ENCODE results near the gene PHKB. TPM values are rescaled to one million over a fixed set of nuclear protein-coding genes. Genes with fewer than 3 reads are reported as not detected.

The PHKB gene
- total RNA-seq, 1 experiment from 2014 or later, result 38.8 TPM

DNA sequence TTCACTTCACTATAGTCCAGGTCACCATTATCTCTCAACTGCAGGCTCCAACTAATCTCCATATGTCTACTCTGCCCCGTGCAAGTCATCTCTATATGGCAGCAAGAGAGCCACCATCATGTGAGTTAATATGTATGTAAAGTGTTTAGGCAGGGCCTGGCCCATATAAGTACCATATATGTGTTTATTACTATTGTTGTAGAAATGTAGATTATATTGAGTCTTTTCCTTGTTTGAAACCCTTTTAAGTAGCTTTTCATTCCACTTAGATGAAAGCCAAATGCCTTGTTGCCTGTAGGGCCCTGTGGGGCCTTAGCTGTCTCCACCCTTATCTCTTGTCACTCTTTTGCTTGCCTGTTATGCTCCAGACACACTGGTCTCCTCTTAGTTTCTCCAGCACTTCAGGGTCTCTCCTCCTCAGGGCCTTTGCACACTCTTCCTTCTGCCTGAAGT lies 164.0 kb downstream of the PHKB start:
- Histone ChIP-seq H3K9ac (ENCODE audit: extremely low read depth, insufficient read length, low read length) (no peak overlapping the region), H4K5ac (ENCODE audit: insufficient read length, low read depth, low read length) (no peak overlapping the region), H4K20me1 (ENCODE audit: control insufficient read depth, insufficient read depth, insufficient read length) (no peaks in the 10 kb centered on the region), H2AFZ (ENCODE audit: low read length) (no peak overlapping the region), H2BK5ac (ENCODE audit: insufficient read length, low read length) (no peak overlapping the region), H3K4me2 (ENCODE audit: insufficient read depth, insufficient read length, low read length) (no peak overlapping the region), H3K9me3 (ENCODE audit: control insufficient read depth, low read depth, low read length) (no peaks in the 10 kb centered on the region), H3K18ac (ENCODE audit: insufficient read length, low read depth, low read length) (no peak overlapping the region), H4K91ac (ENCODE audit: insufficient read length, low read depth, low read length) (no peak overlapping the region), H3K4me1 (ENCODE audit: insufficient read depth, low read length) (0 out of 2 replicates have a peak, but pooled peaks cover 5% of the 10 kb centered on the region), H4K8ac (replicated peaks; ENCODE audit: insufficient read length, low read depth, low read length) (no peak overlapping the region), H3K79me2 (ENCODE audit: insufficient read depth, low read length) (no peaks in the 10 kb centered on the region), H3K56ac (ENCODE audit: insufficient read length, low read depth, low read length) (no peak overlapping the region), H3K14ac (ENCODE audit: insufficient read depth, low read length) (no peak overlapping the region), H3K27ac (ENCODE audit: insufficient read length, low read depth, low read length) (no peak overlapping the region), H3K79me1 (ENCODE audit: insufficient read depth, low read depth, low read length, poor library complexity, severe bottlenecking) (no peaks in the 10 kb centered on the region), H3K23me2 (ENCODE audit: insufficient read length, low read depth, low read length, poor library complexity, severe bottlenecking) (no peaks in the 10 kb centered on the region), H2BK120ac (ENCODE audit: low read depth, low read length, poor library complexity, severe bottlenecking) (no peak overlapping the region), H2BK15ac (ENCODE audit: low read depth, low read length) (no peak overlapping the region), H2BK12ac (ENCODE audit: insufficient read length, low read depth, low read length) (no peak overlapping the region), H3K23ac (ENCODE audit: insufficient read length, low read depth, low read length) (no peak overlapping the region), H3K4ac (ENCODE audit: low read depth, low read length) (no peak overlapping the region), H3T11ph (ENCODE audit: low read length) (no peak overlapping the region), H3K27me3 (ENCODE audit: insufficient read depth, low read length) (no peaks in the 10 kb centered on the region), H2AK5ac (ENCODE audit: insufficient read length, low read length) (no peak overlapping the region), H2BK20ac (ENCODE audit: low read depth, low read length, poor library complexity, severe bottlenecking) (no peak overlapping the region)
- TF ChIP-seq, protein P1, sequence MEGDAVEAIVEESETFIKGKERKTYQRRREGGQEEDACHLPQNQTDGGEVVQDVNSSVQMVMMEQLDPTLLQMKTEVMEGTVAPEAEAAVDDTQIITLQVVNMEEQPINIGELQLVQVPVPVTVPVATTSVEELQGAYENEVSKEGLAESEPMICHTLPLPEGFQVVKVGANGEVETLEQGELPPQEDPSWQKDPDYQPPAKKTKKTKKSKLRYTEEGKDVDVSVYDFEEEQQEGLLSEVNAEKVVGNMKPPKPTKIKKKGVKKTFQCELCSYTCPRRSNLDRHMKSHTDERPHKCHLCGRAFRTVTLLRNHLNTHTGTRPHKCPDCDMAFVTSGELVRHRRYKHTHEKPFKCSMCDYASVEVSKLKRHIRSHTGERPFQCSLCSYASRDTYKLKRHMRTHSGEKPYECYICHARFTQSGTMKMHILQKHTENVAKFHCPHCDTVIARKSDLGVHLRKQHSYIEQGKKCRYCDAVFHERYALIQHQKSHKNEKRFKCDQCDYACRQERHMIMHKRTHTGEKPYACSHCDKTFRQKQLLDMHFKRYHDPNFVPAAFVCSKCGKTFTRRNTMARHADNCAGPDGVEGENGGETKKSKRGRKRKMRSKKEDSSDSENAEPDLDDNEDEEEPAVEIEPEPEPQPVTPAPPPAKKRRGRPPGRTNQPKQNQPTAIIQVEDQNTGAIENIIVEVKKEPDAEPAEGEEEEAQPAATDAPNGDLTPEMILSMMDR (conservative IDR thresholded peaks at IDR 0.05), result no peak
- H3K9me3 Mint-ChIP-seq, result peaks cover 2% of the 10 kb centered on the region in 2 experiments; a peak in 1 of 5 replicates
- WGBS (ENCODE audit: extremely low coverage, insufficient read length, low lambda C conversion rate), result no CpG with 5 or more reads among the region's 1 CpG
- peaks cover 14 to 15% of the 10 kb centered on the region in 2 experiments for H3K4me1 Mint-ChIP-seq
- H3K27ac Mint-ChIP-seq, result no peak overlapping the region; a peak in 2 of 7 replicates
- no peaks in the 10 kb centered on the region for H3K27me3 Mint-ChIP-seq (ENCODE audit: low read depth)
- no peak for DNase-seq
- H3K36me3 Mint-ChIP-seq (ENCODE audit: insufficient read depth in 1 of 3, low read depth in 3 of 3), result 0 out of 7 replicates have a peak, but pooled peaks cover 0 to 2% (median 2%) of the 10 kb centered on the region in 3 experiments
- no peak overlapping the region for H3K4me3 Mint-ChIP-seq
